Colonic mucosa (tissue), 4 donors: ENCODE results near the gene LAMA5. TPM values are rescaled to one million over a fixed set of nuclear protein-coding genes. Genes with fewer than 3 reads are reported as not detected.

Experiments used
- DNase-seq: peaks from one replicate; pipeline ENCODE4 v3.0.0-alpha.2; 2020
- H3K27ac ChIP-seq: fragments of 200-600 bp; one replicate; pipeline ENCODE4 v1.8.0; 2021
- H3K27me3 ChIP-seq: fragments of 200-600 bp; one replicate; pipeline ENCODE4 v1.8.0; 2021
- H3K36me3 ChIP-seq: fragments of 200-600 bp; one replicate; pipeline ENCODE4 v1.8.0; 2021
- H3K4me1 ChIP-seq: fragments of 200-600 bp; one replicate; pipeline ENCODE4 v1.8.0; 2021; ENCODE audit warnings: mild to moderate bottlenecking
- H3K4me3 ChIP-seq: fragments of 200-600 bp; one replicate; pipeline ENCODE4 v1.8.0; 2021
- H3K9ac ChIP-seq, 2 donors: one replicate each; pipeline ENCODE4 v1.7.0; 2013; ENCODE audit warnings: control low read depth in 2 of 2, low read depth in 2 of 2, low read length in 2 of 2
- H3K9me3 ChIP-seq: fragments of 200-600 bp; one replicate; pipeline ENCODE4 v1.8.0; 2021
- intact Hi-C: fragments of 100-400 bp; cut with DNase I; formaldehyde crosslinking; loops from one replicate; pipeline ENCODE4 v1.14.1; 2022
- total RNA-seq, 2 donors: library from RNA; stranded (reverse); fragmentation: NEBNext Ultra II Directional in 1 of 2; extraction: Animal tissue kit (Norgen Biotek cat#: 25700) in 1 of 2; gene quantifications; one replicate each; pipeline ENCODE4 v1.2.1, GENCODE V29; 2021
- TF ChIP-seq, protein P1 (sequence below): fragments of 200-600 bp; IDR thresholded peaks from one replicate; pipeline ENCODE4 v1.8.0; 2022; ENCODE audit warnings: antibody characterized with exemption, mild to moderate bottlenecking
- donor health status: healthy.
- donor health status: DM: no; HTN: no; CAD: no.
- donor health status: DM: no; HTN: no; CAD: no.

Gene LAMA5
- total RNA-seq, 2 donors from 2014 or later, result 32.5 to 35.5 TPM

DNA sequence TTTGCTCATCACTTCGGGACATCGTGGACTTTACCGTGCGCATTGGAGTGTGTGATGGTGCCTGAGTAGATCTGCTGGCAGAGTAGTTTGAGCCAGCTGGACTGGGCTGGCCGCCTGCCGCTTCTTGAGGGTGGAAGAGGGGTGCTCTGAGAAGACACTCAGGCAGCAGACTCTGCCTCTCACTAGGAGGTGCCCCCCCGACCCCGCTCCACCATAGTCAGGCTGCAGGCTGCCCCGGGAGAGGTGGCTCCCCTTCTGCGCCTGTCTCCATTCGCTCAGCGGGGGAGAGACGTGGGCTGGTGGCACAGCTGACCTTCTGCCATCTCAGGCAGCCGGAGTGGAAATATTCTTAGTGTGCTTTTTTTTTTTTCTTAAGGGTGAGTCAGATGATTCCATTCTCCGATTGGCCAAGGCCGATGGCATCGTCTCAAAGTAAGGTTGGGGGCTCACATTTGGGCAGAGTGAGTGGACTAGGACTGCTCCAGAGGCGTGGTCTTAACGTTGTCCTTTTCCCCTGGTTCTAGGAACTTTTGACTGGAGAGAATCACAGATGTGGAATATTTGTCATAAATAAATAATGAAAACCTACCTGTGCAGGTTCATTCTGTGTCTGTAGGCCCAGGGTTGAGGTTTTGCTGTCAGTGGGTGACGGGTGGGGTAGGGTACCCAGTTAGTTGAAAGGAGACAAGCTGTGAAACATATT, 21.0 kb upstream of the LAMA5 start:
- H3K4me3 ChIP-seq, result peak overlapping the region; percentile 81
- intact Hi-C loops, result loop anchor here (10.0 kb wide), 1 partner anchor 373 kb away; no protein-coding TSS in a partner anchor
- DNase-seq, result no peak
- H3K36me3 ChIP-seq, result no peaks in the 10 kb centered on the region
- no peak overlapping the region for H3K27ac ChIP-seq
- peak overlapping the region; percentile 92 to 99 for H3K9ac ChIP-seq
- no peaks in the 10 kb centered on the region for H3K9me3 ChIP-seq
- peaks cover 9% of the 10 kb centered on the region for H3K4me1 ChIP-seq
- TF ChIP-seq, protein P1, sequence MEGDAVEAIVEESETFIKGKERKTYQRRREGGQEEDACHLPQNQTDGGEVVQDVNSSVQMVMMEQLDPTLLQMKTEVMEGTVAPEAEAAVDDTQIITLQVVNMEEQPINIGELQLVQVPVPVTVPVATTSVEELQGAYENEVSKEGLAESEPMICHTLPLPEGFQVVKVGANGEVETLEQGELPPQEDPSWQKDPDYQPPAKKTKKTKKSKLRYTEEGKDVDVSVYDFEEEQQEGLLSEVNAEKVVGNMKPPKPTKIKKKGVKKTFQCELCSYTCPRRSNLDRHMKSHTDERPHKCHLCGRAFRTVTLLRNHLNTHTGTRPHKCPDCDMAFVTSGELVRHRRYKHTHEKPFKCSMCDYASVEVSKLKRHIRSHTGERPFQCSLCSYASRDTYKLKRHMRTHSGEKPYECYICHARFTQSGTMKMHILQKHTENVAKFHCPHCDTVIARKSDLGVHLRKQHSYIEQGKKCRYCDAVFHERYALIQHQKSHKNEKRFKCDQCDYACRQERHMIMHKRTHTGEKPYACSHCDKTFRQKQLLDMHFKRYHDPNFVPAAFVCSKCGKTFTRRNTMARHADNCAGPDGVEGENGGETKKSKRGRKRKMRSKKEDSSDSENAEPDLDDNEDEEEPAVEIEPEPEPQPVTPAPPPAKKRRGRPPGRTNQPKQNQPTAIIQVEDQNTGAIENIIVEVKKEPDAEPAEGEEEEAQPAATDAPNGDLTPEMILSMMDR, result no peak
- no peaks in the 10 kb centered on the region for H3K27me3 ChIP-seq

DNA sequence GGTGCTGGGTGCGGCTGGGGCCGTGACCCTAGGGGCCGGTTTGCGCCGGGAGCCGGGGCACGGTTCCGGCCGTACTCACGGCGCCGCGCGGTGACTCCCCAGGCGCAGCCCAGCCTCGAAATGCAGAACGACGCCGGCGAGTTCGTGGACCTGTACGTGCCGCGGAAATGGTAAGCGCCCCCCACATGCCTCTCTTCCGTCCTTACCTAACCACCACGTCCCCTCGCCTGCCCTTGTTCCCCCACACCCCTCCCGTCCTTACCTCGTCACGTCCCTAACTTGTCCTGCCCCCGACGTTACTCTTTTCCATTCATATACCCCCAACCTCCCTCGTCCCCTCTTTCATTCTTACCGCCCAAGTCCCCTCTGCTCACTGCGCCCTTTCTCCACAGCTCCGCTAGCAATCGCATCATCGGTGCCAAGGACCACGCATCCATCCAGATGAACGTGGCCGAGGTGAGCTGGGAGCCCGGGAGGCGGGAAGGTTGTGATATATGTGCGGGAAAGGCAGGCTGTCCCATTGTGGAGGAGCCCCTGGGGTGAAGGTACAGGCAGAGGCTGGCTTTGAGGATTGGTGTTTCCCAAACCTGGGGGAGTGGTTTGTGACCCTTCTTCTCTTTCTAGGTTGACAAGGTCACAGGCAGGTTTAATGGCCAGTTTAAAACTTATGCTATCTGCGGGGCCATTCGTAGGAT, 20.3 kb upstream of the LAMA5 start:
- peaks cover 9% of the 10 kb centered on the region for H3K4me1 ChIP-seq
- peak overlapping the region; percentile 78 for H3K27ac ChIP-seq
- TF ChIP-seq, protein P1, result no peak
- H3K9ac ChIP-seq, result peak overlapping the region; percentile 92 to 99
- H3K36me3 ChIP-seq, result no peaks in the 10 kb centered on the region
- intact Hi-C loops, result loop anchor here (10.0 kb wide), 1 partner anchor 373 kb away; no protein-coding TSS in a partner anchor
- H3K4me3 ChIP-seq, result peak overlapping the region; percentile 81
- DNase-seq, result no peak
- H3K27me3 ChIP-seq, result no peaks in the 10 kb centered on the region
- no peaks in the 10 kb centered on the region for H3K9me3 ChIP-seq

GRCh38 chr20:62386383-62387218, 19.5 kb upstream of the LAMA5 start, which contains the start of gene RPS21:
TSS of gene RPS21 (plus strand) at chr20:62387103. CDS start at chr20:62387339, 236 bp downstream.
- Histone ChIP-seq H3K9me3 (no peaks in the 10 kb centered on the region), H3K27ac (peak within 1 kb of the TSS; percentile 78), H3K9ac (peak within 1 kb of the TSS; percentile 95 to 99), H3K27me3 (no peaks in the 10 kb centered on the region), H3K4me1 (peaks cover 9% of the 10 kb centered on the region), H3K36me3 (no peaks in the 10 kb centered on the region), H3K4me3 (peak within 1 kb of the TSS; percentile 81)
- TF ChIP-seq, protein P1, result no peak
- DNase-seq, result peak; percentile 94
- intact Hi-C loops, result loop anchor here (10.0 kb wide), 1 partner anchor 372 kb away; no protein-coding TSS in a partner anchor

GRCh38 chr20:62382306-62383198, 15.4 kb upstream of the LAMA5 start:
- Histone ChIP-seq H3K27me3 (no peaks in the 10 kb centered on the region), H3K4me3 (no peak overlapping the region), H3K9ac (no peak overlapping the region), H3K27ac (no peak overlapping the region), H3K9me3 (no peaks in the 10 kb centered on the region), H3K36me3 (no peaks in the 10 kb centered on the region), H3K4me1 (peaks cover under 1% of the 10 kb centered on the region)
- peak; percentile 77 for DNase-seq
- TF ChIP-seq, protein P1, result peak; percentile 95
- intact Hi-C loops, result loop anchor here (5.0 to 10.0 kb wide), 2 partner anchors 80 to 368 kb away; partner anchors contain the start of gene ADRM1
